Gastrocnemius medialis (tissue), 4 donors: ENCODE results near the gene LUZP1.

ENCODE experiments used
- CTCF ChIP-seq, 5 experiments: fragments of 450-650 bp in 3 of 5; fragments of 200-600 bp in 2 of 5; sonication (generic) in 2 of 5; IDR thresholded peaks in 4 of 5; conservative IDR thresholded peaks in 1 of 5; 1 replicate in 4 of 5; 2 replicates in 1 of 5; pipeline ENCODE4 v1.5.1; 2016 to 2019; ENCODE audit warnings: antibody characterized with exemption in 5 of 5, mild to moderate bottlenecking in 3 of 5, moderate library complexity in 3 of 5
- POLR2A ChIP-seq, 2 donors: fragments of 450-650 bp; IDR thresholded peaks; one replicate each; pipeline ENCODE4 v1.6.1; 2017; ENCODE audit warnings: antibody characterized with exemption in 2 of 2, mild to moderate bottlenecking in 2 of 2, moderate library complexity in 2 of 2

GRCh38 chr1:23159963-23160877 lies 8.4 kb downstream of the LUZP1 start:
- TF ChIP-seq POLR2A (IDR thresholded peaks at IDR 0.05) (no peak), CTCF (IDR thresholded peaks at IDR 0.05 in 4 of 5, conservative IDR thresholded peaks at IDR 0.05 in 1 of 5) (no peak)
